HCT116 (cell line): ENCODE results near the gene HPCAL4. TPM values are rescaled to one million over a fixed set of nuclear protein-coding genes. Genes with fewer than 3 reads are reported as not detected.

Source experiments
- ATAC-seq: fragments of 200-7000 bp; cut with Tn5 transposase; 2 replicates; pipeline ENCODE4 v1.9.1; 2020; ENCODE audit warnings: mild to moderate bottlenecking, moderate library complexity
- BruUV-seq: library from RNA; stranded (reverse); fragments of 400-500 nt; replicated peaks from 2 replicates; lab custom pipeline; 2021; lab: Mats Ljungman, UMichigan
- CTCF ChIA-PET: fragments of 300-600 bp; sonication (Branson Sonifier 250); formaldehyde crosslinking; loops from one replicate; lab custom pipeline; 2021; ENCODE audit warnings: antibody characterized with exemption; lab: Charles Lee
- POLR2A ChIA-PET: fragments of 300-600, 350-600 bp; sonication (Branson Sonifier 250); formaldehyde crosslinking; loops from one replicate; lab custom pipeline; 2021; ENCODE audit warnings: antibody characterized with exemption; lab: Charles Lee
- RAD21 ChIA-PET, 2 experiments: fragments of 300-600 bp; sonication (Branson Sonifier 250); formaldehyde crosslinking; loops; one replicate each; lab custom pipeline; 2023; ENCODE audit warnings: low total read pairs in 2 of 2; ENCODE audit not compliant: uncharacterized antibody in 2 of 2, unreplicated experiment in 2 of 2, low non-redundant PET in 1 of 2; lab: Charles Lee
- DNase-seq: peaks from one replicate; pipeline ENCODE4 v3.0.0-alpha.2; 2010; ENCODE audit warnings: low read depth, low spot score
- H2AFZ ChIP-seq: fragments of 200-600 bp; shearing (Covaris generic), sonication (generic); 2 replicates; pipeline ENCODE4 v1.6.1; 2017; ENCODE audit warnings: low read depth, mixed run types, mixed read lengths, antibody characterized with exemption, low read length; ENCODE audit not compliant: poor library complexity, severe bottlenecking
- H3K27ac ChIP-seq: 2 replicates; pipeline ENCODE4 v1.5.1; 2012; ENCODE audit warnings: low read depth, low read length
- H3K27me3 ChIP-seq: fragments of 200-600 bp; sonication (generic); 2 replicates; pipeline ENCODE4 v1.6.1; 2016; ENCODE audit warnings: mixed run types, low read length, mixed read lengths; ENCODE audit not compliant: insufficient read depth
- H3K36me3 ChIP-seq, 2 experiments: fragments of 200-500 bp in 1 of 2; fragments of 200-600 bp in 1 of 2; sonication (Bioruptor generic) in 1 of 2; sonication (generic) in 1 of 2; 2 replicates each; pipeline versions ENCODE4 v1.5.1 to v1.6.1; 2014 to 2016; ENCODE audit warnings: low read length in 2 of 2, inconsistent platforms in 1 of 2, mixed read lengths in 1 of 2, mixed run types in 1 of 2; ENCODE audit not compliant: insufficient read depth in 2 of 2, control insufficient read depth in 1 of 2
- H3K4me1 ChIP-seq, 2 experiments: fragments of 200-600 bp in 1 of 2; sonication (generic) in 1 of 2; 2 replicates each; pipeline versions ENCODE4 v1.5.1 to v1.6.1; 2012 to 2017; ENCODE audit warnings: low read length in 2 of 2, inconsistent platforms in 1 of 2, mild to moderate bottlenecking in 1 of 2, mixed read lengths in 1 of 2, mixed run types in 1 of 2, moderate library complexity in 1 of 2; ENCODE audit not compliant: insufficient read depth in 2 of 2, control insufficient read depth in 1 of 2
- H3K4me2 ChIP-seq: fragments of 200-600 bp; sonication (generic); 2 replicates; pipeline ENCODE4 v1.6.1; 2017; ENCODE audit warnings: mixed run types, low read length, mixed read lengths
- H3K4me3 ChIP-seq, 2 experiments: fragments of 200-600 bp in 1 of 2; sonication (generic) in 1 of 2; replicated peaks in 1 of 2; 2 replicates each; pipeline ENCODE4 v1.5.1; 2011 to 2016; ENCODE audit warnings: low read length in 2 of 2, control low read depth in 1 of 2, low read depth in 1 of 2, mild to moderate bottlenecking in 1 of 2, mixed read lengths in 1 of 2, mixed run types in 1 of 2
- H3K79me2 ChIP-seq: fragments of 200-600 bp; sonication (generic); 2 replicates; pipeline ENCODE4 v1.6.1; 2017; ENCODE audit warnings: mild to moderate bottlenecking, mixed run types, low read length, moderate library complexity, mixed read lengths; ENCODE audit not compliant: insufficient read depth
- H3K9ac ChIP-seq: fragments of 200-600 bp; sonication (generic); 2 replicates; pipeline ENCODE4 v1.6.1; 2016; ENCODE audit warnings: low read length, mixed read lengths
- H3K9me2 ChIP-seq: fragments of 200-600 bp; sonication (generic), shearing (Covaris generic); 2 replicates; pipeline ENCODE4 v1.6.1; 2017; ENCODE audit warnings: mixed run types, mild to moderate bottlenecking, moderate library complexity; ENCODE audit not compliant: insufficient read depth
- H3K9me3 ChIP-seq, 2 experiments: fragments of 200-500 bp in 1 of 2; fragments of 200-600 bp in 1 of 2; sonication (Bioruptor generic) in 1 of 2; sonication (generic) in 1 of 2; 2 replicates each; pipeline ENCODE4 v1.6.1; 2014 to 2017; ENCODE audit warnings: low read length in 2 of 2, mixed read lengths in 2 of 2, inconsistent platforms in 1 of 2, low read depth in 1 of 2, mild to moderate bottlenecking in 1 of 2, mixed run types in 1 of 2, moderate library complexity in 1 of 2; ENCODE audit not compliant: control insufficient read depth in 1 of 2, insufficient read depth in 1 of 2
- H4K20me1 ChIP-seq: fragments of 200-600 bp; sonication (generic), shearing (Covaris generic); 2 replicates; pipeline ENCODE4 v1.6.1; 2017; ENCODE audit warnings: mixed run types, mild to moderate bottlenecking, moderate library complexity; ENCODE audit not compliant: insufficient read depth
- CBX3 ChIP-seq: IDR thresholded peaks from 2 replicates; pipeline ENCODE4 v1.6.1; 2012; ENCODE audit warnings: low read depth
- CEBPB ChIP-seq: IDR thresholded peaks from 2 replicates; pipeline ENCODE4 v1.6.1; 2012; ENCODE audit warnings: low read depth
- EGR1 ChIP-seq: IDR thresholded peaks from 2 replicates; pipeline ENCODE4 v1.6.1; 2012; ENCODE audit warnings: low read depth
- ELF1 ChIP-seq: IDR thresholded peaks from 2 replicates; pipeline ENCODE4 v1.6.1; 2012; ENCODE audit warnings: low read depth, borderline replicate concordance
- EZH2 ChIP-seq: fragments of 200-600 bp; sonication (generic); IDR thresholded peaks from 2 replicates; pipeline ENCODE4 v1.6.1; 2017; ENCODE audit warnings: antibody characterized with exemption, mixed run types
- EZH2phosphoT487 ChIP-seq: fragments of 200-600 bp; IDR thresholded peaks from 2 replicates; pipeline ENCODE4 v1.6.1; 2018; ENCODE audit warnings: antibody characterized with exemption, borderline replicate concordance
- FOSL1 ChIP-seq: IDR thresholded peaks from 2 replicates; pipeline ENCODE4 v1.6.1; 2012; ENCODE audit warnings: low read depth
- JUND ChIP-seq: IDR thresholded peaks from 2 replicates; pipeline ENCODE4 v1.6.1; 2012
- POLR2A ChIP-seq: IDR thresholded peaks from 2 replicates; pipeline ENCODE4 v1.7.0; 2011; ENCODE audit warnings: borderline replicate concordance; ENCODE audit not compliant: insufficient read depth, insufficient read length; ENCODE audit errors: extremely low read depth
- POLR2AphosphoS5 ChIP-seq: IDR thresholded peaks from 2 replicates; pipeline ENCODE4 v1.6.1; 2011; ENCODE audit warnings: mild to moderate bottlenecking, low read depth, low read length, moderate library complexity
- RAD21 ChIP-seq: IDR thresholded peaks from 2 replicates; pipeline ENCODE4 v1.6.1; 2012; ENCODE audit warnings: low read depth, mild to moderate bottlenecking
- SP1 ChIP-seq: IDR thresholded peaks from 2 replicates; pipeline ENCODE4 v1.6.1; 2012; ENCODE audit warnings: low read depth
- SRF ChIP-seq: IDR thresholded peaks from 2 replicates; pipeline ENCODE4 v1.6.1; 2012; ENCODE audit warnings: low read depth
- YY1 ChIP-seq: IDR thresholded peaks from 2 replicates; pipeline ENCODE4 v1.6.1; 2011; ENCODE audit warnings: low read length, low read depth, moderate library complexity, mild to moderate bottlenecking; ENCODE audit not compliant: insufficient replicate concordance; ENCODE audit errors: extremely low read depth
- intact Hi-C: fragments of 100-400 bp; cut with micrococcal nuclease; formaldehyde crosslinking; loops from 2 replicates; pipeline ENCODE4 v1.10.0; 2022
- total RNA-seq: library from RNA; stranded (reverse); gene quantifications from one replicate; pipeline ENCODE4 v1.2.1, GENCODE V29; 2021; ENCODE audit not compliant: unreplicated experiment
- TF ChIP-seq, protein P1 (sequence below): IDR thresholded peaks from 2 replicates; pipeline ENCODE4 v1.6.1; 2012
- TF ChIP-seq, protein P2 (sequence below), 3 experiments: fragments of 200-600 bp in 1 of 3; sonication (generic) in 1 of 3; IDR thresholded peaks in 2 of 3; conservative IDR thresholded peaks in 1 of 3; 2 replicates each; pipeline ENCODE4 v1.5.1; 2012 to 2017; ENCODE audit warnings: low read depth in 2 of 3, low read length in 2 of 3, antibody characterized with exemption in 1 of 3, borderline replicate concordance in 1 of 3, control low read depth in 1 of 3, mild to moderate bottlenecking in 1 of 3, mixed read lengths in 1 of 3, mixed run types in 1 of 3, moderate library complexity in 1 of 3; ENCODE audit not compliant: insufficient read depth in 1 of 3
- TF ChIP-seq, protein P3 (sequence below): IDR thresholded peaks from 2 replicates; pipeline ENCODE4 v1.6.1; 2012; ENCODE audit warnings: low read depth
- TF ChIP-seq, protein P4 (sequence below): IDR thresholded peaks from 2 replicates; pipeline ENCODE4 v1.6.1; 2011; ENCODE audit warnings: mild to moderate bottlenecking, low read length, moderate library complexity; ENCODE audit not compliant: insufficient replicate concordance; ENCODE audit errors: extremely low read depth
- TF ChIP-seq, protein P5 (sequence below): IDR thresholded peaks from 2 replicates; pipeline ENCODE4 v1.6.1; 2012

HPCAL4 gene
- total RNA-seq, 1 experiment from 2014 or later: 5.2 TPM

DNA sequence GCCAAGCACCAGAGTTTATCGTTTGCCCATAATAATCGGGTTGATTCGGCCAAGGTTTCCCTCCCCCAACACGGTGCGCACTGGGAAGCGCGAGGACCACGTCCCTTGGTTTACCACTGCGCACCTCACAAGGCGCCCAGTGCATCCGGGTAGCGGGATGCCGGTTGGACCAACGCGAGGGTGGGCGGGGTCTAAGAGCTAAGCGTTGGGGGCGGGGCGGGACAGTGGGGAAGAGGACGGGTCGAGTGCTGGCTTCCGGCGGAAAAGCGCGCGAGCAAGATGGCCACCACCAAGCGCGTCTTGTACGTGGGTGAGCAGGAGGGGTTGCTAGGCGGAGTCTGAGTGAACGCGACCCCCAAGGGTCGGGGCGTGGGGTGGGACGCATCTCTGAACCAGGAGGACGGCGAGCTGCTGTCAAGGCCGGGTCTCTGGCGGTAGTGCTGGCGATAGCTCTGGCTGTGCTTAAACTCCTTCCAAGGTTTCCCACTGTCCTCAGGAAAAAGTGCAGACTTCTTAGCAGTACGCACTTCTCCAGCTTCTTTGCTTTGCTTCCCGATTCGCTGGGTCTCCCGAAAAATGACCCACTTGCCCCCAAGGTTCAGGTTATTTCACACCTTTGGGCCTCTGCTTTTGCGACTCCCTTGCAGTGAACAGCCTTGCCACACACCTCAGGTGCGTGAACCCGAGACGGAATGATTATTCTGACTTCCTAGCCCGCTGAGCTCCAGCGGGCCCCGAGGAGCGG lies 47.6 kb upstream of the HPCAL4 start, which contains the start of gene PPIE:
Gene PPIE, plus strand, starts transcription at position 261 of the 745 bp plus-strand sequence. Its CDS starts 19 bp downstream, at position 280.
- peak within 1 kb of the TSS; percentile 53 for H3K27ac ChIP-seq
- ChIA-PET RAD21 (interaction anchor here in 1 of 2 experiments (0.7 kb wide), 1 partner anchor 177 kb away, joined by 3 read pairs; no protein-coding TSS in a partner anchor), CTCF (interaction anchor here (0.8 to 3.4 kb wide), 2 partner anchors 80 to 132 kb away, joined by 4 to 11 read pairs; no protein-coding TSS in a partner anchor)
- TF ChIP-seq SP1 (peak; percentile 43; the same call in 1 of the 2 replicates), EZH2phosphoT487 (no peak), CBX3 (peak; percentile 89), EZH2 (no peak), SRF (no peak), POLR2AphosphoS5 (peak; percentile 84), FOSL1 (no peak), EGR1 (0 out of 2 replicates have a peak, but pooled peaks have one; percentile 21), CEBPB (no peak), JUND (no peak), YY1 (peak; percentile 95), ELF1 (no peak), RAD21 (no peak), POLR2A (peak; percentile 64)
- TF ChIP-seq, protein P1, sequence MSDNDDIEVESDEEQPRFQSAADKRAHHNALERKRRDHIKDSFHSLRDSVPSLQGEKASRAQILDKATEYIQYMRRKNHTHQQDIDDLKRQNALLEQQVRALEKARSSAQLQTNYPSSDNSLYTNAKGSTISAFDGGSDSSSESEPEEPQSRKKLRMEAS: peak; percentile 97
- TF ChIP-seq, protein P2, sequence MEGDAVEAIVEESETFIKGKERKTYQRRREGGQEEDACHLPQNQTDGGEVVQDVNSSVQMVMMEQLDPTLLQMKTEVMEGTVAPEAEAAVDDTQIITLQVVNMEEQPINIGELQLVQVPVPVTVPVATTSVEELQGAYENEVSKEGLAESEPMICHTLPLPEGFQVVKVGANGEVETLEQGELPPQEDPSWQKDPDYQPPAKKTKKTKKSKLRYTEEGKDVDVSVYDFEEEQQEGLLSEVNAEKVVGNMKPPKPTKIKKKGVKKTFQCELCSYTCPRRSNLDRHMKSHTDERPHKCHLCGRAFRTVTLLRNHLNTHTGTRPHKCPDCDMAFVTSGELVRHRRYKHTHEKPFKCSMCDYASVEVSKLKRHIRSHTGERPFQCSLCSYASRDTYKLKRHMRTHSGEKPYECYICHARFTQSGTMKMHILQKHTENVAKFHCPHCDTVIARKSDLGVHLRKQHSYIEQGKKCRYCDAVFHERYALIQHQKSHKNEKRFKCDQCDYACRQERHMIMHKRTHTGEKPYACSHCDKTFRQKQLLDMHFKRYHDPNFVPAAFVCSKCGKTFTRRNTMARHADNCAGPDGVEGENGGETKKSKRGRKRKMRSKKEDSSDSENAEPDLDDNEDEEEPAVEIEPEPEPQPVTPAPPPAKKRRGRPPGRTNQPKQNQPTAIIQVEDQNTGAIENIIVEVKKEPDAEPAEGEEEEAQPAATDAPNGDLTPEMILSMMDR (IDR thresholded peaks at IDR 0.05 in 2 of 3, conservative IDR thresholded peaks at IDR 0.05 in 1 of 3; ENCODE audit: borderline replicate concordance in 1 of 3, insufficient read depth in 1 of 3, low read depth in 2 of 3, low read length in 2 of 3): no peak
- TF ChIP-seq, protein P3, sequence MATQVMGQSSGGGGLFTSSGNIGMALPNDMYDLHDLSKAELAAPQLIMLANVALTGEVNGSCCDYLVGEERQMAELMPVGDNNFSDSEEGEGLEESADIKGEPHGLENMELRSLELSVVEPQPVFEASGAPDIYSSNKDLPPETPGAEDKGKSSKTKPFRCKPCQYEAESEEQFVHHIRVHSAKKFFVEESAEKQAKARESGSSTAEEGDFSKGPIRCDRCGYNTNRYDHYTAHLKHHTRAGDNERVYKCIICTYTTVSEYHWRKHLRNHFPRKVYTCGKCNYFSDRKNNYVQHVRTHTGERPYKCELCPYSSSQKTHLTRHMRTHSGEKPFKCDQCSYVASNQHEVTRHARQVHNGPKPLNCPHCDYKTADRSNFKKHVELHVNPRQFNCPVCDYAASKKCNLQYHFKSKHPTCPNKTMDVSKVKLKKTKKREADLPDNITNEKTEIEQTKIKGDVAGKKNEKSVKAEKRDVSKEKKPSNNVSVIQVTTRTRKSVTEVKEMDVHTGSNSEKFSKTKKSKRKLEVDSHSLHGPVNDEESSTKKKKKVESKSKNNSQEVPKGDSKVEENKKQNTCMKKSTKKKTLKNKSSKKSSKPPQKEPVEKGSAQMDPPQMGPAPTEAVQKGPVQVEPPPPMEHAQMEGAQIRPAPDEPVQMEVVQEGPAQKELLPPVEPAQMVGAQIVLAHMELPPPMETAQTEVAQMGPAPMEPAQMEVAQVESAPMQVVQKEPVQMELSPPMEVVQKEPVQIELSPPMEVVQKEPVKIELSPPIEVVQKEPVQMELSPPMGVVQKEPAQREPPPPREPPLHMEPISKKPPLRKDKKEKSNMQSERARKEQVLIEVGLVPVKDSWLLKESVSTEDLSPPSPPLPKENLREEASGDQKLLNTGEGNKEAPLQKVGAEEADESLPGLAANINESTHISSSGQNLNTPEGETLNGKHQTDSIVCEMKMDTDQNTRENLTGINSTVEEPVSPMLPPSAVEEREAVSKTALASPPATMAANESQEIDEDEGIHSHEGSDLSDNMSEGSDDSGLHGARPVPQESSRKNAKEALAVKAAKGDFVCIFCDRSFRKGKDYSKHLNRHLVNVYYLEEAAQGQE: no peak
- TF ChIP-seq, protein P4, sequence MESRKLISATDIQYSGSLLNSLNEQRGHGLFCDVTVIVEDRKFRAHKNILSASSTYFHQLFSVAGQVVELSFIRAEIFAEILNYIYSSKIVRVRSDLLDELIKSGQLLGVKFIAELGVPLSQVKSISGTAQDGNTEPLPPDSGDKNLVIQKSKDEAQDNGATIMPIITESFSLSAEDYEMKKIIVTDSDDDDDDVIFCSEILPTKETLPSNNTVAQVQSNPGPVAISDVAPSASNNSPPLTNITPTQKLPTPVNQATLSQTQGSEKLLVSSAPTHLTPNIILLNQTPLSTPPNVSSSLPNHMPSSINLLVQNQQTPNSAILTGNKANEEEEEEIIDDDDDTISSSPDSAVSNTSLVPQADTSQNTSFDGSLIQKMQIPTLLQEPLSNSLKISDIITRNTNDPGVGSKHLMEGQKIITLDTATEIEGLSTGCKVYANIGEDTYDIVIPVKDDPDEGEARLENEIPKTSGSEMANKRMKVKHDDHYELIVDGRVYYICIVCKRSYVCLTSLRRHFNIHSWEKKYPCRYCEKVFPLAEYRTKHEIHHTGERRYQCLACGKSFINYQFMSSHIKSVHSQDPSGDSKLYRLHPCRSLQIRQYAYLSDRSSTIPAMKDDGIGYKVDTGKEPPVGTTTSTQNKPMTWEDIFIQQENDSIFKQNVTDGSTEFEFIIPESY: peak; percentile 53
- TF ChIP-seq, protein P5, sequence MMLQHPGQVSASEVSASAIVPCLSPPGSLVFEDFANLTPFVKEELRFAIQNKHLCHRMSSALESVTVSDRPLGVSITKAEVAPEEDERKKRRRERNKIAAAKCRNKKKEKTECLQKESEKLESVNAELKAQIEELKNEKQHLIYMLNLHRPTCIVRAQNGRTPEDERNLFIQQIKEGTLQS: no peak

More for the DNA sequence above, 47.6 kb upstream of the HPCAL4 start, which contains the start of gene PPIE:
- ATAC-seq (peak; percentile 99), DNase-seq (peak; percentile 91)
- intact Hi-C loops: no loop called here
- POLR2A ChIA-PET: interaction anchor here (0.9 to 1.7 kb wide), 3 partner anchors 10 to 132 kb away, joined by 3 to 4 read pairs (median 4); partner anchors contain the start of gene HEYL
- BruUV-seq: no TSS peak
- Histone ChIP-seq H4K20me1 (no peaks in the 10 kb centered on the region), H3K9me2 (no peaks in the 10 kb centered on the region), H3K36me3 (peaks cover 21 to 29% of the 10 kb centered on the region in 2 experiments), H3K9me3 (no peaks in the 10 kb centered on the region), H3K4me1 (peaks cover 7 to 18% of the 10 kb centered on the region in 2 experiments; a peak in 3 of 4 replicates), H3K79me2 (peaks cover 34% of the 10 kb centered on the region), H3K9ac (peak within 1 kb of the TSS; percentile 96), H3K4me3 (peak within 1 kb of the TSS; percentile 95 to 98), H2AFZ (peak within 1 kb of the TSS; percentile 75), H3K4me2 (peak within 1 kb of the TSS; percentile 87), H3K27me3 (no peaks in the 10 kb centered on the region)
